ENCODE results near the gene SCRT2.
A peak's percentile ranks its signal among the peaks of the same experiment; 100 is the strongest.

The SCRT2 gene

DNA sequence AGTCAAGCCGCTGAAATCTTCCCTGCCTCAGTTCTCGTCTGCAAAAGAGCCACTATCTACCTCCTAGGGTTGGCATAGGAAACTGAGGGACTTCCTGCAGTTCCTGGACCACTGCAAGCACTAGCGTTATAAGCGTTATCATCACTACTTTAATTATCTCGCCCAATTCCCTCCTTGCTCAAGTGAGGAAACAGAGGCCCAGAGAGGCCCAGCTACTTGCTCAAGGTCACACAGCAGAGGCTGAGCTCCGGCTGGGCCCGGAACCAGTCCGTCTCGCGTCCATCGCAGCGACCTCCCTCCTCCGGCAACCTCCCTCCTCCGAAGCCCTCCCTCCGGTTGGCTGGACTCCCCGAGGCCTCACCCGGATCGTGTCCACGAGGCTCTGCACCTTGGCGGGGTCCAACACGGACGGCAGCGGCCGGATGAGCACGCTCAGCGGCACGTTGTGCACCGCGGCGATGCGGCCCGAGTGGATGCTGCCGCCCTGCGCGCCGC, 22.9 kb downstream of the SCRT2 start:
- TF ChIP-seq, protein P1, sequence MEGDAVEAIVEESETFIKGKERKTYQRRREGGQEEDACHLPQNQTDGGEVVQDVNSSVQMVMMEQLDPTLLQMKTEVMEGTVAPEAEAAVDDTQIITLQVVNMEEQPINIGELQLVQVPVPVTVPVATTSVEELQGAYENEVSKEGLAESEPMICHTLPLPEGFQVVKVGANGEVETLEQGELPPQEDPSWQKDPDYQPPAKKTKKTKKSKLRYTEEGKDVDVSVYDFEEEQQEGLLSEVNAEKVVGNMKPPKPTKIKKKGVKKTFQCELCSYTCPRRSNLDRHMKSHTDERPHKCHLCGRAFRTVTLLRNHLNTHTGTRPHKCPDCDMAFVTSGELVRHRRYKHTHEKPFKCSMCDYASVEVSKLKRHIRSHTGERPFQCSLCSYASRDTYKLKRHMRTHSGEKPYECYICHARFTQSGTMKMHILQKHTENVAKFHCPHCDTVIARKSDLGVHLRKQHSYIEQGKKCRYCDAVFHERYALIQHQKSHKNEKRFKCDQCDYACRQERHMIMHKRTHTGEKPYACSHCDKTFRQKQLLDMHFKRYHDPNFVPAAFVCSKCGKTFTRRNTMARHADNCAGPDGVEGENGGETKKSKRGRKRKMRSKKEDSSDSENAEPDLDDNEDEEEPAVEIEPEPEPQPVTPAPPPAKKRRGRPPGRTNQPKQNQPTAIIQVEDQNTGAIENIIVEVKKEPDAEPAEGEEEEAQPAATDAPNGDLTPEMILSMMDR (IDR thresholded peaks at IDR 0.05; ENCODE audit: extremely low read depth, missing control alignments): no peak
- no peak for DNase-seq (ENCODE audit: low spot score)

DNA sequence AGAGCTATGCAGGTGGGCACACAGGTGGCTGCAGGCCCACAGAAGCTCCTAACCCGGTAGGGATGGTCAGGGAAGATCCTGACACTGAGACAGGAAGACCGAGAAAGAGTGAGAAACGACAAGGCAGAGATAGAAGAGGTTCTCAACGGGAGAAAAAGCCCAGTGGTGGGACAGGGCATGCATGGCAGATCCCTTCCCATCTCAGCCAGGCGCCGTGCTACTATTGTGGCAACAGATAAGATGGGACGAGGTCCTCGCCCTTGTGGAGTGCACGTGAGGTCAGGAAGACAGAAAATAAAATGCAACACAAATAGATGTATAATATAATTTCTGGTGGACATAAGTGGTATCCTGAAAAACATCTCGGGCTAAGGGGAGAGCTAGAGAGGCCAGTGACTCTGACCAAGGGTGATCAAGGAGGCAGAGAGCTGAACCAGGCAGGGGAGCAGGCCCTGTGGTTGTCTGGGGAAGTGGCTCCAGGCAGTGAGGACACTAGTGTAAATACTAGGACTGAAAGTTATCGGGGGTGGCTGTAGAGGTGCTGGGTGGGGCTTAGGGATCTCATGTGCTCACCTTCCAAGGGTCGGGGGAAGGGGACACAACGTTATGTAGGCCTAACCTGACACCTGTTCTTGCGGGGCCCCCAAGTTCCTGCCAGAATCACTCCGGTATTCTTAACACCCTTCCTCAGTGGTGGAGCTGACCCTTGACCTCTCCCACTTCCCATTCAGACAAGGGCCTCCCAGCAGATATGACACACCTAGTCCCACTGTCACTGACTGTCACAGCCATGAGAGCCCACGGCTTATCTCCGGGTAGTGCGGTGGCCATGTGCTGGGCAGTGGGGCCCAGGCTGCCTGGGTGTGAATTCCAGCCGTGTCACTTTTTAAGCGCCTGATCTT, 23.6 kb downstream of the SCRT2 start:
- peak; percentile 48 for DNase-seq (ENCODE audit: low spot score)
- TF ChIP-seq, protein P1 (IDR thresholded peaks at IDR 0.05; ENCODE audit: extremely low read depth, missing control alignments): no peak

DNA sequence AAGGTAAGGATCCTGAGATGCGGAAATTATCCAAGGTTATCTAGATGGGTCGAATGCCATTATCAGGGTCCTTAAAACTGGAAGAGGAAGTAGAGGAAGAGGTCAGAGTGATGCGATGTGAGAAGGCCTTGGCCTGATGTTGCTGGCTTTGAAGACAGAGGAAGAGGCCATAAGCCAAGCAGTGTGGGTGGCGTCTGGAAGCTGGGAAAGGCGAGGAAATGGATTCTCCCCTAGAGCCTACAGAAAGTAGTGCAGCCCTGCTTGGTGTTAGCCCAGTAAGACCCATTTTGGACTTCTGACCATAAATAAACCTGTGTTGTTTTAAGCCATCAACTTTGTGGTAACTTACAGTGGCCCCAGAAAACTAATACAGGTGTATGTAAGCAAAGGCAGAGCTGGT, 24.6 kb downstream of the SCRT2 start:
- no peak for DNase-seq (ENCODE audit: low spot score)
- TF ChIP-seq, protein P1 (IDR thresholded peaks at IDR 0.05; ENCODE audit: extremely low read depth, missing control alignments): no peak

DNA sequence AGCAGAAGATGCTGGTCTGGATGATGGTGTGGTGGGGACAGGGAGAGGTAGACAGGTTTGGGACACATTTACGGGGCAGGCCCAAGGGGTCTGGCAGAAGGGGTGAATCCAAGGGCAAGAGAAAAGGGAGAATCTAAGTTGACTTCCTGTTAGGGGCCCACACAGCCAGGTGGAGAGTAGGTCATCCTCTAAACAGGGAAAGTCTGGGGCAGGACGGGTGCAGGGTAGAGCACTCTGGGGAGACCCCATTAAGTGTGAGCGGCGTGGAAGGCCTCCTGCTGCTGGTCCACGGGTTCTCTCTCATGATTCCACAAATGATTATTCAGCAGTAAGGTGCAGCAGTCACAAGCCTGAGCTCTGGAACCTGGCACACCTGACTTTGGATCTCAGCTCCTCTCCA, 25.3 kb downstream of the SCRT2 start:
- DNase-seq (ENCODE audit: low spot score): no peak
- TF ChIP-seq, protein P1 (IDR thresholded peaks at IDR 0.05; ENCODE audit: extremely low read depth, missing control alignments): no peak

DNA sequence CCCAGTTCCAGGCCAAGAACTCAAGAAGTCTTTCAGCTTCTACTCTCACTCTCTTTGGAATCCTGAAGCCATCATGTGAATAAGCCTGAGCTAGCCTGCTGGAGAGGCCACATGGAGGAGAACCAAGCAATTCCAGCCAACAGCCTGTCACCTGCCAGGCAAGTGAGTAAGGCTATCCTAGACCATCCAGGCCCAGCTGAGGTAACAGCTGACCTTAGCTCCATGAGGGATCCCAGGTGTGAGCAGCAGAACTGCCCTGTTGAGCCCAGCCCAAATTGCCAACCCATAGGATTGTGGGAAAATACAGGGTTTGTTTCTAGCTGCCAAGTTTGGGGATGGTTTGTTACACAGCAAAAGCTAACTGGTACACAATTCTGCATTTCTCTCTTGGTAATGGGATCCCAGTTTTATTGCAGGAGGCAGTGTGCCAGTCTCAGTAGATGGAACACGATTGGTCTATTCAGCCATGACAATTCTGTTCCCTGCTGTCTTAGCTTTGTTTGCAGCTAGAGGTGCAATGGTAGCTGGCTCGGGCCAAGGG, 28.1 kb downstream of the SCRT2 start:
- no peak for DNase-seq (ENCODE audit: low spot score)
- TF ChIP-seq, protein P1 (IDR thresholded peaks at IDR 0.05; ENCODE audit: extremely low read depth, missing control alignments): no peak

DNA sequence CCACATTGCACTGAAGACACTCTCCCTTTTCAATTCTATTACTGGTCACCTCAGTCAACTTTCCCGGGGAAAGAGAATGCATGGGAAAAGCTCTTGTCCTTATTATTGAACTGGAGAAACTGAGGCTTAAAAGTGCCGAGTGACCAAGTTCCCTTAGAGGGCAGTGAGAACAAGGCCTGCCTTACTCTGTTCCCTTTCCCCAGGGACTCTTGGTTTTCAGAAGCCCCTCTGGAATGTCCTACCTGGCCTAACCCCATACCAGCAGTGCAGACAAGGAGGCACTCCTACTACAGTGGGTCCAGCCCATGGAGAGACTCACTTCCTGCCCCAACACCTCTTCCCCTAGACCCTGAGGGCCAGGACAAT, 28.8 kb downstream of the SCRT2 start:
- DNase-seq (ENCODE audit: low spot score): no peak
- TF ChIP-seq, protein P1 (IDR thresholded peaks at IDR 0.05; ENCODE audit: extremely low read depth, missing control alignments): no peak

DNA sequence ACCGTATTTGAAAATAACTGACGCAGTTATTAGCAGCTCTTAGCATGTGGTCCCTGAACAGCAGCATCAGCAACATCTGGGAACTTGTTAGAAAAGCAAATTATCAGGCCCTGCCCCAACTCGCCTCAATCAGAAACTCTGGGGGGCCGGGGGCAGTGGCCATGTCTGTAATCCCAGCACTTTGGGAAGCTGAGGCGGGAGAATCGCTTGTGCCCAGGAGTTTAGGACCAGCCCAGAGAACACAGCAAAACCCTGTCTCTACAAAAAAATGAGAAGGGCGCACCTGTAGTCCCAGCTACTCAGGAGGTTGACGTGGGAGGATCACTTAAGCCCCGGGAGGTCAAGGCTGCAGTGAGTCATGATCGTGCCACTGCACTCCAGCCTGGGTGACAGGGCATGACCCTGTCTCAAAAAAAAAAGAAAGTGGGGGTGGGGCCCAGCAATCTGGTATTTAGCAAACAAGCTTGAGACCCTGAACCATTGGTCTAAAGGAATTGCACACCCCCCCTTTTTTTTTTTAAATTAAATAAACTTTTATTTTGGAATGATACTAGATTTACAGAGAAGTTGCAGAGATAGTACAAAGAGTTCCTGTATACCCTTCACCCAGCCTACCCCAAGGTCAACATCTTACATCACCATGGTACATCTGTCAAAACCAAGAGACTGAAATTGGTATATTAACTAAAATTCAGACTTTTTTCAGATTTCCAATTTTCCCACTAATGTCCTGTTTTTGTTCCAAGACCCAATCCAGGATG, 29.3 kb downstream of the SCRT2 start:
- no peak for DNase-seq (ENCODE audit: low spot score)
- TF ChIP-seq, protein P1 (IDR thresholded peaks at IDR 0.05; ENCODE audit: extremely low read depth, missing control alignments): no peak

Measured in GM20000 (cell line).